GM18519 (cell line): ENCODE results near the gene TIMP2.
"Not testable (repeated sequence)": the region's sequence is repeated elsewhere in the genome, so short reads cannot be mapped to it uniquely, and the experiment has no call there.

Source experiments
- ATAC-seq: cut with Tn5 transposase; IDR thresholded peaks from one replicate; pipeline ENCODE4 v1.9.1; 2021; ENCODE audit warnings: mild to moderate bottlenecking, moderate library complexity; ENCODE audit not compliant: unreplicated experiment, low FRiP score

TIMP2 gene, protein sequence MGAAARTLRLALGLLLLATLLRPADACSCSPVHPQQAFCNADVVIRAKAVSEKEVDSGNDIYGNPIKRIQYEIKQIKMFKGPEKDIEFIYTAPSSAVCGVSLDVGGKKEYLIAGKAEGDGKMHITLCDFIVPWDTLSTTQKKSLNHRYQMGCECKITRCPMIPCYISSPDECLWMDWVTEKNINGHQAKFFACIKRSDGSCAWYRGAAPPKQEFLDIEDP

DNA sequence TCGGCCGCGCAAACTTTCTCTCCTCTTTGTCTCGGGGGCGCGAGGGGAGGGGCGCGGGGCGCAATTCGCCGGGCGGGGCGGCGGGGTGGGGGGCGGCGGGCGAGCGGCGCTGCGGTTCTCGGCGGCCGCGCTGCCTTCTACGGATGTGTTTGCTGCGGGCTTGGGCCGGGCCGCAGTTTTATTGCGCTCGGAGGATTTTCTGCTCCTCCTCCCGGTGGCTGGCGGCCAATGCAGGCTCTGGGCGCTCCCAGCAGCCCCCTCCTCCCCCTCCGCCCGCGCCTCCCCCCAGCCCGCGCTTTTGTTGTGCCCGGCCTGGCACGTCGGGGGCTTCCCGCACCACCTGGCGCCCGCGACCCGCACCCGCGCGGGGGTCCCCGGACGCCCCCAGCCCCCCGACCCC lies at the start of gene TIMP2:
TSS of gene TIMP2 (minus strand) at position 154 of the 400 bp plus-strand sequence. CDS start 299 bp downstream, outside the sequence.
- ATAC-seq: no peak

DNA sequence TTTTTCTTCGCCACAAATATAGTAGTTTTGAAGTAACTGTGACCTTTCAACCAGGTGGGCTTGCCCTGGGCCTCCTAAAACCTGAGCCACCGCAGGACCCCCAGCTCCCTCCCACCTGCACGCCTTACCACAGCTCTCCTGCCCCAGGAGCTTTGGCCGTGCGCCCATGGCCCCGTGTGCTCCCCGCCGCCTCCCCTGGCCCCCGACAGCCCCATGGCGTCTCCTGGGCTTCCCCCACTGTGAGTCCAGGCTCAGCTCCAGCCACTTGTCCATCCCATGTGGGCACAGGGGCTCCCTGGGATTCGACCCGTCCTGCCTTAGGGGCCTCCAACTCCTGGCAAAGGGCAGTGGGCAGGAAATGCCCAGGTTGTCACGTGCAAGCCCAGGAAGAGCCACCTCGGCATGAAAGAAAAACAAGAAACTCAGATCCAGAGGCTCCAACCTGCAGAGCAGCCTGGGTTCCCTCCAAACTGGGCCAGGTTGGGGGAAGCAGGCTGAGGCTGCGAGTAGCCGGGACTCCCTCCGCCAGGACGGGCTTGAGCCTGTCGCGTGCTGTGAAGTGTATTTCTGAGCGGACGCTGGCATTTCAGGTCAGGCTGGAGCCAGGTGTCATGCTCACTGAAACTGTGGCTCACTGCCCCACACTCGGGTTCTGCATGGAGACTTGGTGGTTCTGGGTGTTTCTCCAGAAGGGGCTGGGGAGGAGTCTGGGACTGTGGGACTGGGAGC lies 48.8 kb upstream of the TIMP2 start:
- no peak for ATAC-seq

DNA sequence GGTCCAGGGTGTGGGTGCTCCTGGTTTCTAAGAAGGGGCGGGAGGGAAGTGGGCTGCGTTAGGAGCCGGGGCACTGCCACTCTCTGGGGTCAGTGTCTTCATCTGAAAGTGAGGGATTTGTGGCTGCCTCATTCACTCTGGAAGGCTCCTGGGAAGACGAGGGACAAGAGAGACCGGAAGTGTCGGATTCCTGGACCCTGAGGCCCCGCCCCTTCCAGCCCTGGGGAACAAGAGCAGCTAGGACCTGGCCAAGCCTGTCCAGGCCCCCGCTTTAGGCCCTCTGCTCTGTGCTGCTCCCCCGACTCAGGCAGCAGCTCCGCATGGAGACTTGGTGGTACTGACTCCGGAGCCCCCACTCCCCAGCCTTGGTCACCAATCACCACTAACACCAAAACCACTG lies 48.0 kb upstream of the TIMP2 start:
- no peak for ATAC-seq

DNA sequence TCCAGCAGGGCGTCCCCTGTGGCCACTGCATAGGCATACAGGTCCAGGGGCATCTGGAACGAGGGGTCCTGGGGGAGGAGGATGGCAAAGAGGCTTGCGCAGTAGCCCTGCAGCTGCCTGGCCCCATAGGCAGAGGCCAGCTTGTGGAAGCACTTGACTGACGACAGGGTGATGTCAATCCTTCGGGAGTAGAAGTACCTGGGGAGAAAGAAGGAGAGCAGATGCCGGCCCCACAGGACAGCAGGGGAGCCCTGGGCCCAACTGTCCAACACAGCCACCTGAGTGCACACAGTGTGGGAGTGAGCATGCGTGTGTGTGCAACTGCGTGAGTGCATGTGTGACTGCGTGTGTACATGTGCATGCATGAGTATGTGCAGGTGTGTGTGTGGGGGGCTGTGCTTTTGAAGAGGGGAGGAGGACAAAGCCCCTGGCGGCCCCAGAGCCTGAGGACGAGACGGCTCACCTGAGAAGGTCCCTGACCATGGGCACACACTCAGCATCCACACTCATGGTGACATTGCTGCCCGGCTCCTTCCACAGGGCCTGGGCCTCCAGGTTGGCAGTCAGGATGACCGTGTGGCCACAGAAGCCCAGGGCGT lies 47.4 kb upstream of the TIMP2 start:
- no peak for ATAC-seq

DNA sequence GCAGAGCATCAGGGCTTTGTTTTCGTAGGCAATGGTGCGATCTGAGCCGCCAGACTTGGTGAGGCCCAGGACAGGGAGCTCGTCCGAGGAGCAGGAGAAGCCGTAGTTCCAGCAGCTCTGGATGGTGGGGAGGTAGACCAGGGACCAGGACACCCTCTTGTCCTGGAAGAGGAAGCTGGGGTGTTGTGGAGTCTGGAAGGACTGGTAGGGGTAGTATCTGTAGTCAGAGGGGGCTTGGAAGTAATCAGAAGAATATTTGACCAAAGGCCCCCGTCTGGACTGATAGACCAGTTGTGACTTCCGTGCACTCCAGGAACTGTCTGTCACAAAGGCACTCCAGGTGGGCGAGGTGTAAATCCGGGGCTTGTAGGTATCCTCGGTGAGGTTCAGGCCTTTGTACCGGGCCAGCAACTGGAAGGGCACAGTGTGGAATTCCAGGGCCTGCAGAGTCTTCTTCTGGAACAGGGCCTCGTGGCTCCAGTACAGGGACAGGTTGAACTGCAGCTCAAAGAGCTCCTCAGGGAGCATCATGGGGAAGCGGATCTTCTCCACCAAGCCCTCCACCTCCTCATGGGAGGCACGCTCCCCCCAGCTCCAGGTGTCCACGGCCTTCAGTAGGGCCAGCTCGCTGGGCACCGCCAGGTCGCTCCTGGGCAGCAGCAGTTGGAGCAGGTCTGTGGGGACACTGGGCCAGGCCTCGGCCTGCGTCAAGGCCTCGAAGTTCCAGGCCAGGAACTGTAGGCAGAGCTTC lies 46.7 kb upstream of the TIMP2 start:
- ATAC-seq: no peak

DNA sequence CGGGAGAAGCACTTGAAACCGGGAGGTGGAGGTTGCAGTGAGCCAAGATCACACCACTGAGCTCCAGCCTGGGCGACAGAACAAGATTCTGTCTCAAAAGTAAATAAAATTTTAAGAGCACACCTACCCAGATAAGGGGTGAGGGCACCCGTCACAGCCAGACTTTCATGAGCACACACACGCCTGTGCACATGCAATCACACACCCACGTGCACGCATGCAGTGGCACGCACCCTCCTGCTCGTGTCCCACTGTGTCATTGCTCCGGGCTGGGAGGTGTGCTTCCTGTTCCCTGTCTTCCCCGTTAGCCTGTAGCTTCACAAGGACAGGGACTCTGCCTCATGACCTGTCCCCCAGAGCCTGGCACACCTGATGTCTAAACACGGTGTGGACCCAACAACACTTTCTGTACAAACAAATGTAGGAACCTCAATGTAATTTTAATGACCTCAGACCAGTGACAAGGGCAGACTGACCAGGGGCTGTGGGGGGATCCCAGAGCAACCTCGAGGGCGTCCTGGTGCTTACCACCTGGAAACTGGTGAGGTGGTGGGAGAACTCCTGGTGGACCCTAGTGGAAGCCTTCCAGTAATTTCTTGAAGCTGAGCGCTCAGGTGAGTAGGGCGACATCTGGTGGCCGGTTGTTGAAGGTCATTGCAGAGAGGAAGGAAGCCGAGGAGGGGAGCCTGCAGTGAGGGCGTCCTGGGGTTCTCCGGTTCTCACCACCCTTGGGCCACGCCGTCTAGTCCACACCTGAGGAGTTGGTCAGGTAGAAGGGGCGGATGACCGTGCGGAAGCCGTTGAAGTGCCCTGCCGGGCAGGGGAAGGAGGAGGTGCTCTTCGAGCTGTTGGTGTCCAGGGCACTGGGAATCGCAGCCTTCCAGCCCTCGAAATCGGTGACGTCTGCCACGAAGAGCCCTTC lies 45.9 kb upstream of the TIMP2 start:
- ATAC-seq: no peak

DNA sequence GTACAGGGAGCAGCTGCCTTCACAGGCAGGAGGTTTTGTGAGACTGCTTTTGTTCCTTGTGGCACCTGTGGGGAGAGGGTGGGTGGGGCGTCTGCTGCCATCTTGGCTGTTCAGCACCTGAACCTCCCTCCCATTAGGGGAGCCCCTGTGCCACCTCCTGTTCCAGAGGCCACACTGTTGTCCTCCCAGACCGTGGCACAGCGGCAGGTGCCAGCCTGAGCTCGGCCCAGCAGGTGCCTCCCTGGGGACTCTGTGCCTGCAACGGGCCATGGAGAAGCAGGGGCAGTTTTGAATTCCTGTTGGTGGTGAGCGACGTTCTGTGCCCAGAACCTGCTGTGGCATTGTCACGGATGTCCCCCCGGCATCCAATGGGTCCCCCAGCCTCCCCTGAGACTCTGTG lies 44.7 kb upstream of the TIMP2 start:
- ATAC-seq: no peak

DNA sequence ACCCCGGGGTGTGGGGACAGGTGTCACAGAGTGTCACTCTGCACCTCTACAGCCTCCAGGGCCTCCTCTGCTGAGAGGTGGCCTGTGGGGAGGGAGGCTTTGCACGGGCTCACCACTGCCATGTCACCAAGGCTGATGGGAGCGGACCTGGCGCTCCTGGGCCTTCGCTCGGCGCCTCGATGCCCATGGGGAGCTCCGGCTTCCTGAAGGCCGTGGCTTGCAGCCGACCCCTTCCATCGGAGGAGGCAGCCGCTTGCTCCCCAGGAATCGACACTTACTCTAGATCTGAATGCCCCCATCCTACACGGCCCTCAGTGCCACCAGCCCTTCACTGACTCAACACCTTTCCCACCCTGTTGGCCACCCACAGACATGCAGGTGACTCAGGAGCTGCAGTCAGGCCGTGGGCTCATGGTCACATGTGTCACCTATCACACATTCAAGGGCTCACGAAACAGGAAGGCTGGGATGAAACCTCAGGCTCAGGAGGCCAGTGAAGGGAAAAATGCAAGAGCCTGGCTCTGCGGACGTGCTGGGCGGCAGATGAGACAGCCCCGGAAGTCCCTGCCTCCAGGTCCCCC lies 42.7 kb upstream of the TIMP2 start:
- ATAC-seq: no peak

DNA sequence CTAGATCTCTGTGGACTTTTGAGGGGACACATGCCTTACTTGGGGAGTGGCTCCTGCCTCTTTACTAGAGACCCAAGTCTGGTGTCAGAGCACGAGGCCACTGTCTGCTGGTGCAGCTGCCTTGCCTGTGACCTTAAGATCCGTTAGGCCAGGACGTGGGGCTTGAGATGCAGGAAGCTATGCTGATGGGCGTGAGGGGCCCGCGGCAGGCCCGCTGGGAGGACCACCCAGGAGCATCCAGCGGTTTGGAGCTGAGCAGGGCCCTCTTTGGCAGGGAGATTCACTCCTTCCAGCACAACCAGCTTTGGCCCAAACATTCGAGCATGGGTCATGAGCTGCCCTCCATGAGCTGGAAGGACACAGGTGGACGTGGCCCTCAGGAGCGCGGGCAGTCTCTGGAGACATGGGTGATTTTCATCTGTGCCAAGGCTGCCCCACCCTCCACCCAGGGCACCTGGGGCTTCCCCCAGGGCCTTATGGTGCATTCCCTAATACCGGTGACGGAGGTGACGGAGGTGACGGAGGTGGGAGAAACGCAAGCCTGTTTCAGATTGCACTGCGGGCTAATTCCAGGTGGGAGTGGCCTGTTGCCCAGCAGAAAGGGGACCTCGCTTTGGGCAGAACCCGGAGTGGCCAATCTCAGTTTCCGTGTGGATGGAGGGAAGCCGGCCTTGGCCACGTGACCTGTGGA lies 41.9 kb upstream of the TIMP2 start:
- ATAC-seq: no peak

DNA sequence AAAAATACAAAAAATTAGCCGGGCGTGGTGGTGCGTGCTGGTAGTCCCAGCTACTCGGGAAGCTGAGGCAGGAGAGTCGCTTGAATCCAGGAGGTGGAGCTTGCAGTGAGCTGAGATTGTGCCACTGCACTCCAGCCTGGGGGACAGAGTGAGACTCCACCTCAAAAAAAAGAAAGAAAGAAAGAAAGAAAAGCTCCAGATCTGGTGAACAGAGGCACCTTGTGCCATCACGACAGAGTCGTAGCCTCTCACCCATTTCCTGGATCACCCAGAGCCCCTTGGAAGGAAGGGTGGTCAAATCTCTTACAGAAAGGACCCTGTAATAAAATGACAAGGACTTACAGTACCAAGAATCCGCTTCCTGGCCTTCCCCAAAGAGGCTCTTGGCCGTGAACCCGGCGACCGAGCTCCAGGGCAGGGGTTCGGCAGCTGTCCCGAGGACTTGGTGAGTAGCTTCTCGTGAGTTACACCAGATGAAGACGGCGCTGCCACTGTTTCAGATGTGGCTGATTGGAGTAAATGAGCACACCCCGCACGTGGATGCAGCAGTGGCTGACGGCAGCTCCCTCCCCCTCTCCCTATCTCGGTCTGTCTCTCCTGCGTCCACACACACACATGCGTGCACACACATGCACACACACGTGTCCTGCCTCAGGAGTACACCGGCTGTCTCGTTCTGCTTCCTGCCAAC lies 41.1 kb upstream of the TIMP2 start:
- ATAC-seq: no peak

DNA sequence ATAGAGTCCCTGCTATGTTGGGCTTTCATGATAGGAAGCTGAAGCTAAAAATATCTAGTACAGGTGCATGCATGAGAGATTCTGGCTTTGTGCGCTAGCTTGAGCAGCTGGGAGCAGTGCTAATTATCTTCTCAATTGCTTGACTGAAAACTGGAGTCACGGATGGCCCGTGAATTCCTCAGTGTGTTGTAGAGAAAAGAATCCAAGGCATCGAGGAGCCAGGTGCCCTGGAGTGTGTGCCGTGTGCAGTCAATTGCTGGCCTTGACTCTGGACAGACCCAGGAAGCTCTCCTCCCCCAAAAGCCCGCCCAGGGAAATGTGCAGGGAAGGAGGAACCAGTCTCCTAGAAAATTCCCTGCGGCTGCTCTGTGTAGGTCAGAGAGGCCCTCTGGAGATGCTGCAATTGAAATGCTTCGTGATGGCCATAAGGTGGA lies 40.3 kb upstream of the TIMP2 start:
- no peak for ATAC-seq

DNA sequence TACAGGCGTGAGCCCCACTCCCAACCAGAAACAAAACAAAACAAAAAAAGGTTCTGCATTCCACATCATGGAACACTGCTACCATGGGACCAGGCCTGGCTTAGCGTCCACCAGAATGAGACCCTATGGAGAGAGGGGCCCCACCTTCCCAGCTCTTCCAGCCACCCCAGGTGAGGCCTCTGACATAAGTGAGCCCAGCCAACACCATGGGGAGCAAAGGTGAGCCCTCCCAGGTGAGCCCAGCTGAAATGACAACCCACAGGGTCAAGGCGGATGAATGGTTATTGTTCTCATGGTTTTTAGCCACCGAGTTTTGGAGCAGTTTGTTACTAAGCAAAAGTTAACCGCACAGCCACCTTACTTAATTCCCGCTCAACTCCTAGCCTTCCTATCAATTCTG lies 38.2 kb upstream of the TIMP2 start:
- ATAC-seq: no peak

DNA sequence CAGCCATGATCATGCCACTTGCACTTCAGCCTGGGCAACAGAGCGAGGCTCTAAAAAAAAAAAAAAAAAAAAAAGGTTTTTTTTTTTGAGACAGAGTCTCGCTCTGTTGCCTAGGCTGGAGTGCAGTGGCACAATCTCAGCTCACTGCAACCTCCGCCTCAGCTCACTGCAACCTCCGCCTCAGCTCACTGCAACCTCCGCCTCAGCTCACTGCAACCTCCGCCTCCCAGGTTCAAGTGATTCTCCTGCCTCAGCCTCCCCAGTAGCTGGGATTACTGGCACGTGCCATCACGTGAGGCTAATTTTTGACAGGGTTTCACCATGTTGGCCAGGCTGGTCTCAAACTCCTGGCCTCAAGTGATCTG lies 37.8 kb upstream of the TIMP2 start:
- not testable (repeated sequence) for ATAC-seq

DNA sequence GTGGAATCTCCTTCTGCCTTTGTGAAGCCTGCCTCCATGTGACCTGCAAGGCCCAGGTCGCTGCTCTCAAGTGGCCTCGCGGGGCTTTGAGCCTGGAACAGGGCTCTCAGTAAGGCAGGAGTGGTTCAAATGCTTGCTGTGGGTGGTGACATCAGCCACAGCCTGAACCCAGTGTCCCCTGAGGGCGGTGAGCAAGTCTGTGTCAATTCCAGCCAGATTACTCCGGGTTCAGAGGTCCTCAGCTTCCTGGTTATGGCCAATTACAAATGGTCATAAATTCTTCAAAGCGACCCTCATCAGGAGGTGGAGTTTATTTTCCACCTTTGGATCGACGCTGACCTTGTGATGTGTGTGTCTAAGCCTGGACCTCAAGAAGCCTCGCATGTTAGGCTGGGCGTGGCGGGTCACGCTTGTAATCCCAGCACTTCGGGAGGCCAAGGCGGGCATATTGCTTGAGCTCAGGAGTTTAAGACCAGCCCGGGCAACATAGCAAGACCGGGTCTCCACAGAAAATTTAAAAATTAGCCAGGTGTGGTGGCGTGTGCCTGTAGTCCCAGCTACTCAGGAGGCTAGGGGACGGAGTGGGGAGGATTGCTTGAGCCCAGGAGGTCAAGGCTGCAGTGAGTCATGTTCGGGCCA lies 37.3 kb upstream of the TIMP2 start:
- no peak for ATAC-seq

DNA sequence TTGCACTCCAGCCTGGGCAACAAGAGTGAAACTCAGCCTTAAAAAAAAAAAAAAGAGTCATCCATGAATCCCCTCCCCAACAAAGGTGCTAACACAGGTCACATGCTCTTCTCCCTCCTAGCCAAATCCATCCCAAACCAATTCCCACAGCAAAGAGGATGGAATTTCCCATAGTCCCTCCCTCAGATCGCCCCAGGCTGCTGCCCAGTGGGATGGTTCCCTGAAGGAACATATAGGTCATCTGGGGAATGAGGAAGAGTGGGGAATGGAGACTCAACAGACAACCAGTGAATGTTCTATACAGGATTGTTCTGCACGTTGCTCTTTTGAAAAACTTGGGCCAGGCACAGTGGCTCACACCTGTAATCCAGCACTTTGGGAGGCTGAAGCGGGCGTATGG lies 36.4 kb upstream of the TIMP2 start:
- ATAC-seq: no peak

DNA sequence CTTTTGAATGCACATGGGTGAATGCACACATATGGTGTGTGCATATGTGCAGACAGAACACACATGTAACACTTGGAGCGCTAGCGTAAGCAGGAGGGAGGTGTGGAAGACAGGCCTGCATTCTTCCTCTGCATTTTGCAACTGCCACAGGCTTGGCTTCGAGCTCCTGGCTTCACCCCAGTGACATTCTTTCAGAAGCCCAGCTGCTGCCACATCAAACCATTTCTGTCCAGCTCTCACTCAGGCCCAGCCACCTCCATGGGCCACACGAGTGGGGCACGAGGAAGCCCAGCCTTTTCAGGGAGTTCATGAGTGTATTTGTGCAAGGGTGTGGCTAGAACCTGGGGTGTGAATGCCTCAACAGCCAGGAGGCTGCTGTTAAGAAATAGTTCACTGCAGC lies 35.7 kb upstream of the TIMP2 start:
- ATAC-seq: no peak

DNA sequence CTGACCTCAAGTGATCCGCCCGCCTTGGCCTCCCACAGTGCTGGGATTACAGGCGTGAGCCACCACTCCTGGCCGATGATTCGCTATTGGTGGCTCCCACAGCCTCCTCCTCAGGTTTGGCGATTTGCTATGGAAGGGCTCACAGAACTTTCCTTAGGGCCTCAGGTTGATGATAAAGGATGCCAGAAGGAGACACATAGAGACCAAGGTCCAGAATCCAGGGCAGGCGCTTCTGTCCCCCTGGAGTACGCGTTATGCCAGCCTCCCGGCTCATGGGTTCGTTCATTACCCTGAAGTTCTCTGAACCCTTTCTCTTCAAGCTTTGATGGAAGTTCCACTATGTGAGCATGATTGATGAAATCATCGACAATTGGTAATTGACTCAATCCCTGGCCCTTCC lies 34.6 kb upstream of the TIMP2 start:
- ATAC-seq: no peak

DNA sequence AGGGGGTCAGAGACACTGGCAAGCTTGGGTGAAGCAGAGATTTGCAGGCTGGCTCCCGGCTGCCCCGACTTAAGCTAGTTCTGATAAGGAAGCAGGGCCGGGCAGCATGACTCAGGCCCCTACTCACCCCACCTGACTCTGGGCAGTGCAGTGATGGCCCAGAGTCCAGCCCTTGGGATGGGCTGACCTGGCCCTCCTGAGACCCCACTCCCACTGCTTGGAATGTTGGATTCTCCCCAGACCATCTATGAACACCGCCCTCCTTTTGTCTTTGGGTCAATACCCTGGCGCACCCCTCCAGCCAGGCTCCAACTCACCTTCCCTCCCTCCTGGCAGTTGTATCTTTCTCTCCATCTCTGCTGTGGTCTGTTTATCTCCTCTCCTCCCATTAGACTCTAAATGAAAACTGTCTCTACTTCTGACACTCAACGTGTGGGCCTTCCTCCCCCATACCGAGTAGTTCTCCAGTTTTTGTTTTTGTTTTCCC lies 33.5 kb upstream of the TIMP2 start:
- no peak for ATAC-seq
